Kidney capillary endothelial cell (primary cell): ENCODE data around the gene EML1.

Source experiments
- DNase-seq: peaks from one replicate; pipeline ENCODE4 v3.0.0-alpha.2; 2018; ENCODE audit warnings: low spot score

Gene EML1, protein sequence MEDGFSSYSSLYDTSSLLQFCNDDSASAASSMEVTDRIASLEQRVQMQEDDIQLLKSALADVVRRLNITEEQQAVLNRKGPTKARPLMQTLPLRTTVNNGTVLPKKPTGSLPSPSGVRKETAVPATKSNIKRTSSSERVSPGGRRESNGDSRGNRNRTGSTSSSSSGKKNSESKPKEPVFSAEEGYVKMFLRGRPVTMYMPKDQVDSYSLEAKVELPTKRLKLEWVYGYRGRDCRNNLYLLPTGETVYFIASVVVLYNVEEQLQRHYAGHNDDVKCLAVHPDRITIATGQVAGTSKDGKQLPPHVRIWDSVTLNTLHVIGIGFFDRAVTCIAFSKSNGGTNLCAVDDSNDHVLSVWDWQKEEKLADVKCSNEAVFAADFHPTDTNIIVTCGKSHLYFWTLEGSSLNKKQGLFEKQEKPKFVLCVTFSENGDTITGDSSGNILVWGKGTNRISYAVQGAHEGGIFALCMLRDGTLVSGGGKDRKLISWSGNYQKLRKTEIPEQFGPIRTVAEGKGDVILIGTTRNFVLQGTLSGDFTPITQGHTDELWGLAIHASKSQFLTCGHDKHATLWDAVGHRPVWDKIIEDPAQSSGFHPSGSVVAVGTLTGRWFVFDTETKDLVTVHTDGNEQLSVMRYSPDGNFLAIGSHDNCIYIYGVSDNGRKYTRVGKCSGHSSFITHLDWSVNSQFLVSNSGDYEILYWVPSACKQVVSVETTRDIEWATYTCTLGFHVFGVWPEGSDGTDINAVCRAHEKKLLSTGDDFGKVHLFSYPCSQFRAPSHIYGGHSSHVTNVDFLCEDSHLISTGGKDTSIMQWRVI

DNA sequence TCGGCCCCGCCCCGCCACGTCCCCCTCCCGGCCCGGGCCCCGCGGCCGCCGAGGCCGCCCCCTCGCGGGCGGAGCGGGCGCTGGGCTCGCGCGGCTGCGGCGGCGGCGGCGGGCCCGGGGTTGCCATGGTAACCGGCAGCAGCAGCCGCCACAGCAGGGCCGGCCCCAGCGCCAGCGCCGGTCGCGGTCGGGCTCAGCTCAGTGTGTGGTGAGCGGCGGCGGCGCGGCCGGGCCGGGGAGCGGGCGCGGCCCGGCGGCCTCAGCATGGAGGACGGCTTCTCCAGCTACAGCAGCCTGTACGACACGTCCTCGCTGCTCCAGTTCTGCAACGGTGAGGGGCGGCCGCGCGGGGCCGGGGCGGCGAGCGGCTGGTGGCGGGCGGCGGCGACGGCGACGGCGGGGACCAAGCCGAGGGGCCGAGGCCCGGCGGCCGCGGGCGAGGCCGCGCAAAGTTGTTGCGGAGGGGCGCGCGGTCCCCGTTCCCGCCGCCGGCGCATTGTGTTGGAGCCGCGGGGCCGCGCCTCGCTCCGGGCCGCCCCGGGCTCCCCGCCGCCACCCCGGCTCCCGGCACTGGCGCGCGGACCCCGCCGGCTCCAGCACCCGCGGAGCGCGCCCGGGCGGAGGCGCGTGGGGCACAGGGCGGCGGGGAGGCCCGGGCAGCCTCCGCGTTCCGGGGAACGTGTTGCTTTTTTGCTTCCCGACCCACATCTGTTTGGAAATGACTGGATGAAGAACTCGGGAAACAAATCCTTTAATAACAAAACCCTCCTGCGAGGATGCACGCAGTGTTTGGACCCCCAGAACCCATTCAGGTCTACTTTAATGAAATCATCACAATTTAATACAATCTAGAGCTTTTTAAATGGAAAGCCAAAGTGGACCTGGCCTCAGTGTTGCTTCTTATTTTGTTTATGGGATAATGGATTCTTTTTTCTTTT lies at the start of gene EML1:
EML1 (plus strand) TSS at position 201 of the 938 bp plus-strand sequence; CDS start at position 265, 64 bp downstream.
- DNase-seq = peak; percentile 81

DNA sequence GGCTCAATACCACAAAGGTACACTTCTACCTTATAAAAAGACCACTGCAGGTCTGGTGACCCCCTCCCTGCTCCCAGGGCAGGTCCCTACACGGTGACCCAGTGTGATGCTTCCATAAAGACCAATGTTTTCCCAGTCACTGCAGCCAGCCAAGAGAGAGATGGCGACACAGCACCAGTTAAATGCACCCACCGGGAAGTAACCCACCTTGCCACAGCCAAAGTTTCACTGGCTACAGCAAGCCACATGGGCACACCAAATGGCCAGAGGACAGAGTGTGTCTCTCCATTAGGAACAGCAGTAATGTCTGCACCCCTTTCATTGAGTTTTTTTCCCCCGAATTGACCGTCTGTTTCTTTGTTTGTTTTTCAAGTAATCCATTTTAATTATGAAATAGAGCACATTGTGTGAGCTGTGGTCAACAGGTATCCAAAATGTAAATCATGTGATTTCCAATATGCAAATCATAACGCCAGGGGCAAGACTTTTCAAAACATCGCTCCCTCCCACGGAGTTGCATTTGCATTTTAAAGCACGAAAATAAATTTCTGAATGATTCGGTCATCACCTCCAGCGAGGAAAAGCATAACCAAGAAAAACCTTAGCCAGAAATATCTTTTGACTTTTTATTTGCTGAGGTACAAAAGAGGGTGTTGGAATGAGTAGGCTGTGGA lies 48.9 kb upstream of the EML1 start:
- DNase-seq = no peak

DNA sequence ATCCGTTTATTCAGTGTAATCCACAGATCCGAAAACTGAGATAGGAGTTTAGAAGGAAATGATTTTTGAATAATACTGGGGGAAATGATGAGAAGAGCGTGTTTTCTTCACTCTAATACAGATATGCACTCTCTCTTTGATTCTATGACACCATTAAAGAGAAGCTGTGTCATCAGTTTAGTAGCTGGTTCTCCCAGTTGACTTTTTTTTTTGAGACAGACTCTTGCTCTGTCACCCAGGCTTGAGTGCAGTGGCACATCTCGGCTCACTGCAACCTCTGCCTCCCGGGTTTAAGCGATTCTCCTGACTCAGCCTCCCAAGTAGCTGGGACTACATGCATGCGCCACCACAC lies 48.4 kb upstream of the EML1 start:
- no peak for DNase-seq

DNA sequence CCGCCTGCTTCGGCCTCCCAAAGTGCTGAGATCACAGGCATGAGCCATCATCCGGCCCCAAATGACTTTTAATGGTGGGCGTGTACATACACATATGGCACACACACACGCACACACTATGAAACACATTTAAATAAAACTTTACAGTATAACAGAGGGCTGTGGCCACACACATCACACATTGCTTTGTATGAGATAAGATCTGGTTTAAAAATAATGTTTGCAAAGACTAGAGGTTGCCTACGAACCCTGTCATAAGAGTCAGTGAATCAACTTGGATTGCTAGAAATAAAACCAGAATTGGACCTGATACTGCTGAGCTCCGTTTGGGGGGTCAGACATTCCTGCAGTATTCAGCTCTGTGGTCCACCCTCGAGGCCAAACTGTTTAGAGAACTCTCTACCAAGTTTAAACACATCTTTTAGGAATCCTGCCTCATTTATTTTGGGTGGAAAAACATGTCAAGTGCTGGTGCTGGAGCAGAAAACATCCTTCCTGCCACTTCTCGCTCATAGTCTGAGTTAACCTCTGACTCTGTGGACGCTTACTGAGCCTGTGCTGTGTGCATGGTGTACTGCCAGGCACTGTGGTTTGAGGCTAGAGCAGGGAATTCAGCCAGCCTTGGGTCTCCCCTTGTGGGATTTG lies 47.8 kb upstream of the EML1 start:
- peak; percentile 74 for DNase-seq

DNA sequence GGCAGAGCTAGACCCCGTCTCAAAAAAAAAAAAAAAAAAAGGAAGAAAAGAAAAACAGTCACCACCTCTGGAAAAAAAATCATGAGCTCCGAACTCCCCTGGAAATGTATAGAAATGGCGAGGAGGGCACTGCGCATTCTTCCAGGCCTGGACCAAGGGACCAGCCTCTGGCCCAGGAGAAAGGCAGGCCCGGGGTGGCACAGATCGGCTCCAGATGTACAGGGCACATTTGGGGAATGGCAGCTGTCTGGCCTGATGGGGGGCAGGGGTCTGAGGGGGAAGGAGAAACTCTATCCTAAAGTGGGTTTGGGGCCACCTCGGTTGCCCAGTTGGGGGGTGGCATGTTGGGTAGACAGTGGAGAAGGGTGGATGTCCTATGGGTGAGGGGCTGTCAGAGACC lies 46.0 kb upstream of the EML1 start:
- DNase-seq = no peak

DNA sequence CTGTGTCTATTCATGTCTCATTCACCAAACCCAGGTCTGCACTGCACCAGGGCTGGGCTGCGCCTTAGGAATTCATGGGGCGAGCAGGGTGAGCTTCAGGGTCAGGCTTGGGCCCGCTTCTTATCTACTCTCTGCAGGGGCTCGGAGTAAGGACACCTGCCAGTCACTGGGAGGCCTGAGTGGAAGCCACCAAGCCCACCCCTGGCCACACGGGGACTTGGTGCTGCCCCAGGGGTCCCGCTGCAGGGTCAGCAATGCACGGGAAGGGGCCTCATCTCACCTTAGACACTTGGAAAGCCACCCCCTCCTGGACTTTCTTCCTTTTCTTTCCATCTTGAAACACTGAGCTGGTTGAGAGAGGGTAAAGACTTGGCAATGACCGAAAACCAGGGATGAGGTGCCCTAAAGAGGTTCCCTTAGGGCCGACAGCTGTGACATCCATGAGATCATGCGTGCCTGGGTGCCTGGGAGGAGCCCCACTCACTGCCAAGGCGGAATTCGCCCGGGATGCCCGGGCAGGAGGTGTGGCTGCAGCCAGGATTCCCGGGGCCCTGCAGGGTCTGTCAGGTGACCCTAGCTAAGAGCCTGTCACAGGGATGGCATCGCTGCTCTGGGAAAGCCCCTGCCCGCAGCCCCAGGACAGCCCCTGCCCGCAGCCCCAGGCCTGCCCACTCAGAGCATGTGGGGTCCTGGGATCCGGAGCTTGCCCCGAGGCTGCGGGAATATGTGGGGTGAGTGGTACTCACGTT lies 45.5 kb upstream of the EML1 start:
- no peak for DNase-seq

DNA sequence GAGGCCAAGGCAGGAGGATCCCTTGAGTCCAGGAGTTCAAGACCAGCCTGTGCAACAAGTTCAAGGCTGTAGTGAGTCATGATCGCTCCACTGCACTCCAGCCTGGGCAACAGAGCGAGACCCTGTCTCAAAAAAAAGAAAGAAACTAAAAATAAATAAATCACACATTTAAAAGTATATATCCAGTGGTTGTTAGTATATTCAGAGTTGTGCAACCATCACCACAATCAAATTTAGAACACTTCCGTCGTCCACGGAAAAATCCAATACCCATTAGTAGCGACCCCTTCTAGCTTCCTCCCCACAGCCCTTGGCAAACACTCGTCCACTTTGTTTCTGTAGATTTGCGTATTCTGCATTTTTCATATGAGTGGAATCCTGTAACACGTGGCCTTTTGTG lies 44.7 kb upstream of the EML1 start:
- no peak for DNase-seq

DNA sequence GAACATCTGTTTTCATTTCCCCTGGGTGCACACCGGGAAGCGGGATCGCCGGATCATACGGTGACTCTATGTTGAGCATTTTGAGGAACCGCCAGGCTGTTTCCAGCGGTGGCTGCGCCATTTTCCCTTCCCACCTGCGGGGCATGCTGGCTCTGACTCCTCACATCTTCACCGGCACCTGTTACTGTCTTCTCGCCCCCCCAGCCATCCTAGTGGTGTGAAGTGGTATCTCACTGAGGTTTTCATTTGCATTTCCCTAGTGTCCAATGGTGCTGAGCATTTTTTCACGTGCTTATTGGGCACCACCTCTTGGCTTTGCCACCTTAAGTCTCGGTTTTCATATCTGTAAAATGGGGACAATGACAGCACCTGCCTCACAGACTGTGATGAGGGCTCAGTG lies 44.1 kb upstream of the EML1 start:
- DNase-seq = no peak

DNA sequence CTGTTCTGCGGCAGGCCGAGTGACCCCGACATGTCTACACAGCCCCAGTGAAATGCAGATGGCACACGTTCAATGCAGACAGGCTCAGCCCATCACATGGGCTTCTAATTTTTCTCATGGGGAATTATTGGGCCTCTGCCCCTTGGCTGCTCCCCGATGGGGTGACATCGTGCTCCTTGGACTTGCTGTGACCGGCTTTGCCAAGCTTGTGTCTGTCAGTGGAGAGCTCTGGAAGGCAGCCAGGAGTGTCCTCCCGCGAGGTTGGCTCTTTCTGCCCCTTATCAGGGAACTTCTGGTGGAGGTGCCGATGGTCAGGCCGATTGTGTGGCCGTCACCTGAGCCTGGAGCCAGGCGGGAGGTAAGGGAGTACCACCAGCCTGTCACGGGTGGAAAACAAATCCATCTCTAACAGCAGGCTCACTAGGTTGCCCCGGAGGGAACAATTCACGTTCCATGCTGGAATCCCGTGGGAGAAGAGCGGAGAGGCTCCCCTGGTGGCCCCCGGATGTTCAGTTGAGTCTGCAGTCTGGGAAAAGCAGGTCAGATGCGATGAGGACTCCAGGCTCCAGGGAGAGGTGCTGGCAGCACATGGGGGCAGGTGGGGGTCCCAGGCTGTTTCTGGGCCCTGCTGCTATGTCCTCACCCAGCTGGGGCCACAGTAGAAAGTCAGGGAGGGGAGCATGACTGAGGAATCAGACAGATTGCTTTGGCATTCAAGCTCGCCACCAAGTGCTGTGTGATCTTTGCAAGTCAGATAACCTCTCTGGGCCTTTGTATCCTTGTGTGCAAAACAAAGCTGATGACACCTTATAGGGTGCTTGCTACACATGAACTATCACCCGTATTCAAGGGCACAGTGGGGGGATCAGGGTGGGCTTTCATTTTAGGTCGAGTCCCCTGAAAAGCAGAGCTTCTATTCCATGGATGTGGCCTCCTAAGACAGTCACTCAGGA lies 43.2 kb upstream of the EML1 start:
- DNase-seq = no peak

DNA sequence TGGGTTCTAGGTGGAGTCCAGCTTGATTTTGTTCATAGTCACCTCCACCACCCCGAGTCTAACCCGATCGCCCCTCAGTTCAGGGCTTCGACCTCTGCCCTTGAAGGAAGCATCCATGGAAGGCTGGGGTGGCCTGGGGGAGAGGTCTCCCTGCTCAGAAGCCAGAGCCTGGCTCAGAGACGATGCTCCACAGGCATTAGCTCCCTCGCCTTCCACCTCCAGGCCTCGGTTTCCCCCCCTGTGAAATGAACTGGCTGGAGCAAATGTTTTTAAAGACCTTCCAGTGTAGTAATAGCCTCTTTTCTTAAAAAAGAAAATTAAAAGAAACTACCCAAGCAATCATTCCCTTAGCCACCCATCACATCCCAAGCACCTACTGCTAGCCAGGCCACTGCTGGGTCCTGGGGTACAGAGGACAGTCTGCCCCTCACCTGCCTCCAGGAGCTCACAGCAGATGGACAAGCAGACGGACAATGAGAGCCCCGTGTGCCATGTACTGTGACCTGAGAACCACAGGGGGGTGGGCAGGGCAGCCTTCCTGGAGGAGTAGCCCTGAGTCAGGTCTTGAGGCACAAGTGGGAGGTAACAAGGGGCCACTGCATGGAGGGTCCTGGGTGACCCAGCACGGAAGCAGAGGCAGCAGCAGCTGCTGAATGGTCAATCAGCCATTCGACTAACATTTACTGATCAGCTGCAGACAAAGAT lies 42.3 kb upstream of the EML1 start:
- DNase-seq = no peak

DNA sequence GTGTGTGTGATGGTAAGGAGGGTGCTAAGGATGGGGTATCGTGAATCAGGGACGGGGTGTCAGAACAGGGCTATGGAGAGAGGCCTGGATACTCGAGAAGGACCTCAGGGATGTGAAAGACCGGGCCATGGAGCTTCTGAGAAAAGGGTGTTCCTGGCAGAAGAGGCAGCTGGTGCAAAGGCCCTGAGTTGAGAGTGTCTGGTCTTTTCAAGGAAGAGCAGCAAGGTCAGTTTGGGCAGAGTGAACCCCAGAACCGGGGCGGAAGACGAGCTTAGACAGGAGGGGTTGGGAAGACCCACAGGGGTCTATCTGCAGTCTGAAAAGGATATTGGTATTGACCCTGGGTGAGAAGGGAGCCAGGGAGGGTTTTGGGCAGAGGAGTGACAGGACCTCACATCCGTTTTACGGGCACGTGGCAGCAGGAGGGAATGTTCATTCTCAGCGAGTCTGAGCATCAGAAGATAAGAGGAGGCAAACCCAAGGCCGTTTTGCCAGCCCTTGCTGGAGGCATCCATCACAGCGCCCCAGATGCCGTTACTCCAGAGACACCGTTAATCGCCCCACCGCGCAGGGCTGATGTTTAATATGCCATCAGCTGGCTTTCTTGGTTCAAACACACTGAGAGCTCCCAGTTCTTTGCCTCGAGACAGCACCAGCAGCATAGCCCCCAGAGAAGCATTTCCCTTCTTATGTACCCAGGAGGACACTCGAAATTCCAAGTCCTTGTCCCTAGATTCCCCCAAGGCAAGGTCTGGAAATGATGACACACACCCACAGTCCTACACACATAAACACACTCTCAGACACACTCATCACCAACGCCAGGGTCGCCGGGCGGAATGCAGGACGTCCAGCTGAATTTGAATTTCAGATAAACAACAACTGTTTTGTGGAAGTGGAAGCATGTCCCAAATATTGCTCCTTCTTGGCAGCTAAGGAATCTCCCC lies 41.4 kb upstream of the EML1 start:
- DNase-seq = peak; percentile 75

DNA sequence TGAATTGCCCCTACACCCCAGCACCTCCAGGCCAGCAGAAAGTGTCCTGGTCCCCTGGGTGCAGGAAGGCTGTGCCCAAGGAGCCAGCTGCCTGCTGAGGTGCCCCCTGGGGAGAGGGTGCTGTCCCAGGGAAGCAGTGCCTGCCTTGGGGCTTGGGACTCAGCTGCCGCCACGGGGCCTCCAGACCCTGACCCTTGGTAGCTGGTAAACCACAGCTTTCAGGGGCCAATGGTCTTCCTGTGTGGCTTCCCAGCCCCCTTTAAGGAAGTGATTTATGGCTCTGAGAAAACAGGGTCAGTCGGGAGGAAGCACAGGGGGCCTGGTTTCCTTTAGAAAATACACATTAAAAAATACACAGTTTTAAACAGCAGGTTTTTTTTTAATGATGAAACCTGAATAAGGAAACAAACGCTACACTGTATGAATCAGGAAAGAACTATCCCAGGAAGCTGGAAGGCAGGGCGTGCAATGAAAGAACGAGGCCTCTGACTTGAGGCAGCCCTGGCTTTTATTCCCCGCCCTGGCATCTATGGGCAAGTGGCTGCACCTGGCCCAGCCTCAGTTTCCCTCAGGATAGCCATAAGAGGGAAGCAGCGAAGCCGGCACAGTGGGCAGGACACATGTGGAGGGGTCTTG lies 40.6 kb upstream of the EML1 start:
- peak; percentile 88 for DNase-seq

DNA sequence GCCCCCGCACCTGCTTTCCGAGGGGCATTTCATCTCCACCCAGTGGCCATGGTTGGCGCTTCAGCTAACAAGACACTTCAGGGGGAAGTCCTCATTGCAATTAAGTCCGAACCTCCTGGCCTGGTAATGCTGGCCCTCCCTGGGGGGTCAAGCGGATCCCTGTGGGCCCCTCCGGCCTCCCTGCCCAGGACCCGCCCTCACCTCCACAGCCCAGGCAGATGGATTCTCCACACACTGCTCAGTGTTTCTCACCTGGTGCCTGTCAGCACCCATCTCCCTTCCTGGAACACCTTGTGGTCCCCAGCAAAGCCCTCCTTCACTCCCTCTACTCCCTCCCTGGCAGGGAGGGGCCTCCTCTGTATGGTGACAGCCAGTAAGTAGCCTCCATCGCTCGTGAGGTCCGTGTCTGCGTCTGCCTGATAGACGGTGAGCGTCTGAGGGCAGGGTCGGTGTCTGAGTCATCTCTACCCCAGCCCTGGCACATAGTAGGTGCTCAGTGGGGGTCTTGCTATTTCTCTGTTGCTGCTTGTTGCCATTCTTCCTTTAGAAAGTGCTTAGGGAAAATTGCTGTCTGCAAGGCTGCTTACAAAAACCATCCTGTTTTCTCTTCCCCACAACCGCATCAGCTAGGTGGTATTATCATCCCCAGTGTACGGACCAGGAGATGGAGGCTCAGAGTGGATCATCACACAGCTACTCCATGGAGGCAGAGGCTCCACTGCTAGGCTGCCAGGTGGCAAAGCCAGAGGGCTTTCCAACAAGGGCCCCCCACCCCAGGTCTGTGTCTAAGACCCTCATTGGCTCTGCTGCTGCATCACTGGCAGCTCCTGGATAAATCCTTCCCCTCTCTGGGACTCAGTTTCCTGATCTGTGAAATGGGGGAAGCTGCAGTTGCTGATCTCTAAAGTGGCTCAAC lies 39.7 kb upstream of the EML1 start:
- DNase-seq = no peak

DNA sequence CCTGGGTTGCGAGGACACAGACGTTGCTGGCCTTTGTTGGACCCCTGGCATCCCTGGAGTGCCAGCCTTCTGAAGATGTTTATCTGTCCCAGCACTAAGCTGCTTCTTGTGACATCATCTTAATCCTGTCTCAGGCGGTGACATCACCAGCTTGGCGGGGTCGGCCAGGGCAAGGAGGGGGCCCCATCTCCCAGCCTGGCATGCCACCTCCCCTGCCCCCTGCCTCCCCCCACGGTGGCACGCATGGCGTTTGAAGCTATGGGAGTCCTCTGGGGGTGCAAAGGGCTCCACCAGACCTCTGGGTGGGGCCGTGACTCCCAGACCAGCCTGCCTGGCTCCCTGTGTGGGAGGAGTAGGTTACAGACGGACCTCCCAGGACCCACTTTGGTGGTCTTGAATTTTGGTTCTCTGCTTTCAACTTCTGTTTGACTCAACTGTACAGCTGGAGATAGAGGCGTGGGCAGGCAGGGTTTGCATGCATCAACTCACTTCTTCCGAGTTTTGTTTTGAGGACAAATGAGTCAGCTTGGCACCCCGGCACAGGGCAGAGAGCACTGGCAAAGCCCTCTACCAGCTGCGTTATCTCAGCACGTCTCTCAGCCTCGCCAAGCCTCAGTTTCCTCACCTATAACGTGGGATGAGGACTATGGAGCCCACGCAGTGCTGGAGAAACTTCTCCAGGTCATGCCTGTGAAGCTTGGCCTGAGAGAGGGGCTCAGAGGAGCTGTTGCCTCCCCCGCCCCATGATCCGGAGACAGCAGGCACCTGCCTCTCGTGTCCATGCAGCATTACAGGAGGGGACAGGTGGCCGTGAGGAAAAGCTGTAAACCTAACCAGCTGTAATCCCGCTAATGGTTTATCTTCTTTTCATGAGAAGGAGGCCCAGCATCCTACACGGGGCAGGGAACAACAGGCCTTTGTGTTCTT lies 38.8 kb upstream of the EML1 start:
- DNase-seq = no peak

DNA sequence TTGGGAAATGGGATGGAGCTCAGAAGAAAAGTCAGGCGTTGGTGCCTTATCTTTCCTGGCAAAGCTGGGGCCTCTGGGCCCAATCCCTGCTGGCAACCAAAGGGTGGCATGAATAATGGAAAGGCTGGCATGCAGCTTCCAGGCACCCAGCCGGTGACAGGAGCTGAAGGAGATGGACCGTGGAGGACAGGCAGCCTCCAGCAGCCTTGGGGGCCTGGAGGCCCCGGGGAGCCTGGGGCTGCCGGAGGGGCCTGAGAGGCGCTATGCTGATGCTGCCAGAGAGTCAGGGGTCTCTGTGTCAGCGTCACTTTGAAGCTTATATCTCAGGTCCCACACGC lies 38.2 kb upstream of the EML1 start:
- no peak for DNase-seq
